Activated gamma-delta T cell treated with anti-CD3 and anti-CD28 coated beads, Interleukin-2, amount 50 U/mL, for 16 hours (primary cell): Measurements from ENCODE around the gene FSTL4.

Experiments
- DNase-seq: peaks from one replicate; pipeline ENCODE4 v3.0.0-alpha.2; 2020; ENCODE audit warnings: low read depth

The FSTL4 gene

GRCh38 chr5:133321286-133321832 lies 291.0 kb downstream of the FSTL4 start:
- no peak for DNase-seq

- DNase-seq: no peak
Observed at GRCh38 chr5:133319905-133320520, 292.3 kb downstream of the FSTL4 start.

GRCh38 chr5:133319244-133319643 lies 293.1 kb downstream of the FSTL4 start:
- no peak for DNase-seq

- DNase-seq: no peak
Observed at GRCh38 chr5:133317558-133317957, 294.8 kb downstream of the FSTL4 start.

DNA sequence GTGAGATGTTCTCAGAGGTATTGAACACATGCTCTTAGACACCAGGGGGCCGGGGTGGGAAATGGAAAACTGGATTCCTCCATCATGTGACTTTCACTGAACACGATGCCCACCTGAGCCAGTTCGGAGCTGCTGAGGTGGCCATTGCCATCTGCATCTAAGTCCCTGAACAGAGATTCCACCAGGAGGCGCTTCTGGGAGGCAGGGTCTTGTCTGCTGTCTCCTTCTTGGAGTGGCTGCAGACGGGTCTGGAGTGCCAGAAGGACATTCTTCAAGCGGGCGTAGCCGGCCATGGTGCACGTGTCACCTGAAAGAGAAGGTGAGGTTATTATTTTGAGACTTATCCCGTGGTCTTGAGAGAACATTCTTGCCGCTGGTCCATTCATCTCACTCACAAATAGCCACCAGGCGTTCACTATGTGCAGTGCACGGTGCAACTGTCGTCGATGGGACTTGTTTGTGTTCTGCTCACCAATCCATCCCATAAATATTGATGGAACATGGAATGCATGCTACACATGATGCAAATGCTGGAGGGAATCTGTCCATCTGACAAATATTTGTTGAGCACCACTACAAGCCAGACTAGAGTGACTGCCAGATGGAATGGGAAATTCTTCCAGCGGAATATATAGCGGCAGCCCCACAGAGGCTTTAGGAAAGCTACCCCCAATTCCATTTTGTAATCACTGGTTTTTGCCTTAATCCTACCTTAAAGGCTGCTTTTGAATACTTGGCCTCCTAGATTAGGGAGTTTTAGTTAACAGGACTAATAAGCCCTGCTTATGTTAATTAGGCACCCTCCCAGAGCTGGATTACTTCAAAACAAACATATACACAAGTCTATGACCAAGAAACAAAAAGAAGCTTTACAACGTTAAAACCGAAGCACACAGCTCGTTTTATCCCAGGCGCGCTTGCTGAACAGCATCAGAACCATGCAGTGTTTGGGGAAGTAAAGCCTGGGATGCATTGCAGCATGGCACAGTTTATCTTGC lies 295.7 kb downstream of the FSTL4 start:
- no peak for DNase-seq

GRCh38 chr5:133314086-133314485 lies 298.3 kb downstream of the FSTL4 start:
- no peak for DNase-seq

DNA sequence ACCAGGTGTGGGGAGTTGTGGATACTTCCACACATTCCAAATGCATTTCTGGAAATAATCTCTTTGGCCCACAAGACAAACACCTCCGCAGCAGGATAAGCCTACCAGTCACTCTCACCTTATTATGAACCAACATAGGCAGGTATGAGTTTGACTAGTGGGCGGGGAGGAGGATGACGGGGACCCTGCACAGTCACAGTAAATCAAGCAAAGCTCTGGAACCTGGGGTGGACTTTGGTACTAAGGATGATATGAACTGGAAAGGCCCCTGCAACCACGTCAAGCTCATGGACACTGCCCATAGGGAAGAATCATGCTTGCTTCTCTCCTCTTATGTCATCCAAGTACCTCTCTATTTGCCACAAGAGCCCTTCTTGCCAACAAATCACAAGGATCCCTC lies 301.2 kb downstream of the FSTL4 start:
- DNase-seq: no peak

DNA sequence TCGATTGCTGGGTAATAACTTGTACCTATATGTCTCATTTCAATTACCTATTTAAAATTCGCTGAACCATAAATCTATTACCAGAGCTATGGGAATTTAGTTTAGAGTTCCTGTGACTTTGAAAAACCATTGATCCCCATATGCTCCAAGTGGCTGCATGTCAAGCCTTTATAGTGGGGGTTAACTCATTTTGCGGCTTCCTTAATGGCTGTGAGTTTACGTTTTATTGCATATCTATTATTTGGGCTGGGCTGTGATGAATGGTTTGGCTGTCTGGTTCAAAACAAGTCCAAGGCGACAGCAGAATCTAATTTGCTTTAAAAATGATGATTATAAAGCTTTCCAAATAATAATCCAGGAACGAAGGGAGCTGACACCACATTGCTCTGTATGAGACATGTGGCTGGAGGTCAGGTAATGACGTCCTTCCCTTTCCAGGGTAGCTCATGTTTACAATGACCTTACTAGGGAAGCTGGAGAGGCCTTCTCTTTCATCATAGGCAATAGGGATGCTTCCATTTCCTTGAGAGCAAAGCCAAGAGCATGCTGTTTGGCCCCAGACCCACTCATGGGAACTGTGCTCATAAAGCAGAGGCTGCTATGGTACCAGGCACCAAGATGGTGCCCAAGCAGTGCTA lies 302.2 kb downstream of the FSTL4 start:
- no peak for DNase-seq

- DNase-seq: no peak
Observed at GRCh38 chr5:133309166-133309795, 303.1 kb downstream of the FSTL4 start.

DNA sequence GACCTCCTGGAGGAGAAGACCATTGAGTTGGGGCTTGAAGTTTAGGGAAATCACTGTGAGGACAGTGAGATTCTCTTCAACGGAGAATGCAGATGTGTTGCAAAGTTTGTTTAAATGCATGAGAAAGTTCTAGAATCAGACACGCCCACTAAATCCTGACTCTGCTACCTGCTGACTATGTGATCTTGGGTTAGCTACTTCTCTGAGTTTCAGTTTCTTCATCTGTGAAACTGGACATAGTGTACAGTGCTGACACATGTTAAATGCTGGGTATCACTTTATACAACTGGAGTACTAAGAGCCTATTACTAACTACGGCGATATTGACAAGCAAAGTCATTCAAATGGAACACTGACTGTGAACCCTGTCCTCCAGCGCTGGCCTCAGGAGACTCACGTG lies 305.1 kb downstream of the FSTL4 start:
- no peak for DNase-seq

GRCh38 chr5:133304707-133305216 lies 307.6 kb downstream of the FSTL4 start:
- DNase-seq: no peak

- DNase-seq: no peak
Observed at GRCh38 chr5:133304178-133304577, 308.2 kb downstream of the FSTL4 start.

GRCh38 chr5:133303298-133303697 lies 309.0 kb downstream of the FSTL4 start:
- no peak for DNase-seq

GRCh38 chr5:133299728-133300127 lies 312.6 kb downstream of the FSTL4 start:
- no peak for DNase-seq

- DNase-seq: no peak
Observed at GRCh38 chr5:133299021-133299420, 313.3 kb downstream of the FSTL4 start.

DNA sequence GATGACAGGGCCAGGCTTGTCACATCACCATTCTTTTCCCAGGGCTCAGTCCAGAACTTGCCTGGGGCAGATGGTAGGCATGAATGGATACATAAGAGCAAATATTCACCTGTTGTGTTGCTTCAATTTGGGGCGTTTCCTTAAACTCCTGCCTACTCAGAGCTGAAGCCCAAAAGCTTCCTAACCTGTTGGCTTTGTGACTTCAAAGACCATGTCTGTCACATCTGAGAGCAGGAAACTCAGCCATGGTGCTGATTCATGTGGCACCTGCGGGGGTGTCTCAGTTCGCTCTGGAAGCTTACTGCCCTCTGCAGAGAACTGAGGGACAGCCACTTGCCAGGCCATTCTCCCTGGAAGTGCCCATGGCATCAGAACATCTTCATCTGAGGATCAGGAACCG lies 313.9 kb downstream of the FSTL4 start:
- no peak for DNase-seq

- no peak for DNase-seq
Observed at GRCh38 chr5:133297293-133297692, 315.0 kb downstream of the FSTL4 start.

- DNase-seq: no peak
Observed at GRCh38 chr5:133296624-133297023, 315.7 kb downstream of the FSTL4 start.

DNA sequence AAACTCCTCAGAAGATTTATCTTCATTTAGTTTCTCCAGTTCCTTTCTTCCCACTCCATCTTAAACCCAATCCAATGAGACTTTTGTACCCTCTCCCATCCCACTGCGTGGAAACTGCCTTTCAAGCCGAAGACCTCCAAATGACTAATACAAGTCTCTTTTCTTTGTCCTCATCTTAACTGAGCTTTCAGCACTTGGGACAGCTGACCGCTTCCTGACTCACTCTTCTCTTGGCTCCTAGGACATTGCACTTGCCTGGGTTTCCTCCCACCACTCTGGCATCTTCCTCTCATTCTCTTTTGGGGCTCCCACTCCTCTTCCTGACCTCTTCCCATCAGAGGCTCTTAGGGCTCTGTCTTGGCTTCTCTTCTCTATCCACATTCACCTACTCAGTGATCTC lies 316.8 kb downstream of the FSTL4 start:
- DNase-seq: no peak

GRCh38 chr5:133294380-133294779 lies 318.0 kb downstream of the FSTL4 start:
- DNase-seq: no peak

DNA sequence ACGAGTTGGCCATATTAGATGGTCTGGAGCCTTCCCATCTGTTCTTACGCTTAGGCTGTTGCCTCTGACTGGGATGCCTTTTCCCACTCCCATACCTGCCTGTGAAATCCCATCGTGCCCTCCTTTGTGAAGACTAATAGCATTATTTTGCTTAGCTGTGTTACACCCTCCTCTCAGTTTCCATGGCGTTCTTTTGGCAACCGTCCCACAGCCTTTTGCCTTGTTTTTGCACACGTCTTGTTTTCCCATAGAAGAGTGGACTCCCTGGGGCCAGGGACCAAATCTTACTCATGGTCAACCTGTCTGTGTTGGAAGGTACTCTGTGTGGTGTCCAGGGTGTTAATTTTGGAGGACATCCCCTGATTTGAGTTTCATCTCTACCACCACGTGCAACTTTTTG lies 318.4 kb downstream of the FSTL4 start:
- no peak for DNase-seq

DNA sequence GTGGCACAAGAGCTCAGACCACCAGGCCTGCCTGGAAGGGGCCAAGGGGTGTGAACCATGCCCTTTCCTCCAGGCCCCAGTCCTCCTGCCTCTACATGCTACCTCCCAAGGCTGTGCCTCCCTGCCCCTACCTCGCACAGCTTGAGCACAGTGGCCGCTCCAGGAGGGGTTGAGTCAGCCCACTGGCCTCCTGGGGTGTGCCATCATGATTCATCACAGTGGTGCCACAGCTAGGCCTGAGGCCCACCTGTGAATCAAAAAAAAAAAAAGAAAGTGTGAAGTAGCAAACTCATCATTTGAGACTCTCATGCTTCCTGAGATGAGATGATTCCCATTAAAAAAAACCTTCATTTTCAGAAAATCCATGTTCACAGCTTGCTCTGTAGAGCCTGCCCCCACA lies 320.0 kb downstream of the FSTL4 start:
- DNase-seq: no peak
